Astrocyte of the spinal cord (primary cell): ENCODE data around the gene TKT.
A peak's percentile ranks its signal among the peaks of the same experiment; 100 is the strongest.

Experiments used
- DNase-seq: peaks from one replicate; pipeline ENCODE4 v3.0.0; 2011; ENCODE audit warnings: low read depth, low spot score
- H3K4me3 ChIP-seq: 2 replicates; pipeline ENCODE4 v1.5.1; 2011; ENCODE audit warnings: low read depth, mild to moderate bottlenecking, low read length, moderate library complexity
- in situ Hi-C: cut with HindIII; loops from 2 replicates; pipeline ENCODE4 v1.10.0; 2017; ENCODE audit warnings: low sequenced_read_pairs
- TF ChIP-seq, protein P1 (sequence below): IDR thresholded peaks from 2 replicates; pipeline ENCODE4 v1.5.1; 2012; ENCODE audit warnings: low read depth, mild to moderate bottlenecking, low read length, inconsistent platforms

The TKT gene

DNA sequence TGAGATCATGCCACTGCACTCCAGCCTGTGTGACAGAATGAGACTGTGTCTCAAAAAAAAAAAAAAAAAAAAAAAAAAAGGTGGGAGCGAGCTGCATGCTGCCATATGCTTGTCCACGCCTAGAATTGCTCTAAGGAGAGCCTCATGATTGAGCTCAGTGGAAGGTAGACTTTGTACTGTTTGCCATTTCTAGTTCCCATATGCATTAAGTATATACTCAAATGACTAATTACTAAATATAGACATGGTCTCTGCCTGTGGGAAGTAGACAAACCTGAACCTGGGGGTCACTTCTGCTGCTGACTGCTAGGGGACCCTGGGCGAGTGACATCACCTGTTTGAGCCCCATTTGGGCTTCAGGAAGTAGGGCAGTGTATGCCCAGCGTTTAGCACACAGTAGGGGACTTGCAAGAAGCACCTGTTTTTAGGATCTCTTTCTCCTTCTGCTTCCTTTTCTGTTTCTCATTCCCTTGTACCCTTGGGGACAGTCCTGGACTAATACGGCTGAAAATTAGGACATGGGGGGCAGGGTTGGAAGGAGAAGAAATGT is 67.6 kb downstream of the TKT start:
- DNase-seq: no peak
- in situ Hi-C loops: no loop called here
- TF ChIP-seq, protein P1, sequence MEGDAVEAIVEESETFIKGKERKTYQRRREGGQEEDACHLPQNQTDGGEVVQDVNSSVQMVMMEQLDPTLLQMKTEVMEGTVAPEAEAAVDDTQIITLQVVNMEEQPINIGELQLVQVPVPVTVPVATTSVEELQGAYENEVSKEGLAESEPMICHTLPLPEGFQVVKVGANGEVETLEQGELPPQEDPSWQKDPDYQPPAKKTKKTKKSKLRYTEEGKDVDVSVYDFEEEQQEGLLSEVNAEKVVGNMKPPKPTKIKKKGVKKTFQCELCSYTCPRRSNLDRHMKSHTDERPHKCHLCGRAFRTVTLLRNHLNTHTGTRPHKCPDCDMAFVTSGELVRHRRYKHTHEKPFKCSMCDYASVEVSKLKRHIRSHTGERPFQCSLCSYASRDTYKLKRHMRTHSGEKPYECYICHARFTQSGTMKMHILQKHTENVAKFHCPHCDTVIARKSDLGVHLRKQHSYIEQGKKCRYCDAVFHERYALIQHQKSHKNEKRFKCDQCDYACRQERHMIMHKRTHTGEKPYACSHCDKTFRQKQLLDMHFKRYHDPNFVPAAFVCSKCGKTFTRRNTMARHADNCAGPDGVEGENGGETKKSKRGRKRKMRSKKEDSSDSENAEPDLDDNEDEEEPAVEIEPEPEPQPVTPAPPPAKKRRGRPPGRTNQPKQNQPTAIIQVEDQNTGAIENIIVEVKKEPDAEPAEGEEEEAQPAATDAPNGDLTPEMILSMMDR: no peak
- no peak overlapping the region for H3K4me3 ChIP-seq

DNA sequence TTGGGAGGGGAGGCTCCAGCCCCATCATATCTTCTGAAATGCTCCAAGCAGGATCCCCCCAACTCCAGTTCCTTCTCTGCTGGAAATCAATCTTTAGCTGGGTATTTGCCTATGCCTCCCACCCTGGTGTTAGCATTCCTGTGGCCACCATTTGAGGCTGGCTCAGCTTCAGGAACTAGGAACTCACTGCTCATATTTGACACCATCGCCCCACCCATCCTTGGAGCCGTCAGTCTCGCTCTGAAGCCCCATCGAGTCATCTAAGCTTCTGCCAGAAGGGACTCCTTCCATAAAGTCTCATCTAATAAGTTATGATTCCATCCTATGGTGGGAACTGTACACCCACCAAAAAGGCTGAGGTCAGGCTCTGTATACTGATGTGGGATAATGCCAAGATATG is 68.4 kb downstream of the TKT start:
- in situ Hi-C loops: no loop called here
- DNase-seq: peak; percentile 26

DNA sequence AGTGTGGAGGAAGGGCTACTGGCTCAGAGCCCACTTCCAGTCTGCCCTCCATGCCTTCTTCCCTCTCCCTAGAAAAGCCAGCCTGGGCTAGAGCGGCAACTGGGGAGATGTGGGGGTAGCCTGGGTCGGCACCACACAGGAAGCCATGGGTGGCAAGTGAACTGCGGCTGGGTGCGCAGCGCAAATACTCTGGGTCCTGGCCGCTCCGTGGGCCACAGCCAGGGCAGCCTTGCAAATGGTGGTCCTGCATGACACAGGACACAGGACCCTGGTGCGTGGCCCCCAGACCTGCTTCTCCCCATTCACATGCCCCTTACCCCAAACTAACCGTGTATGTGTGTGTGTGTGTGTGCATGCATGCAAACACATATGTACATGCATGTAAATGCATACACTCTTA is 69.1 kb downstream of the TKT start:
- DNase-seq: no peak
- TF ChIP-seq, protein P1: no peak
- in situ Hi-C loops: no loop called here
- no peak overlapping the region for H3K4me3 ChIP-seq

More for the DNA sequence above, 68.4 kb downstream of the TKT start:
- TF ChIP-seq, protein P1: no peak
- H3K4me3 ChIP-seq: no peak overlapping the region

DNA sequence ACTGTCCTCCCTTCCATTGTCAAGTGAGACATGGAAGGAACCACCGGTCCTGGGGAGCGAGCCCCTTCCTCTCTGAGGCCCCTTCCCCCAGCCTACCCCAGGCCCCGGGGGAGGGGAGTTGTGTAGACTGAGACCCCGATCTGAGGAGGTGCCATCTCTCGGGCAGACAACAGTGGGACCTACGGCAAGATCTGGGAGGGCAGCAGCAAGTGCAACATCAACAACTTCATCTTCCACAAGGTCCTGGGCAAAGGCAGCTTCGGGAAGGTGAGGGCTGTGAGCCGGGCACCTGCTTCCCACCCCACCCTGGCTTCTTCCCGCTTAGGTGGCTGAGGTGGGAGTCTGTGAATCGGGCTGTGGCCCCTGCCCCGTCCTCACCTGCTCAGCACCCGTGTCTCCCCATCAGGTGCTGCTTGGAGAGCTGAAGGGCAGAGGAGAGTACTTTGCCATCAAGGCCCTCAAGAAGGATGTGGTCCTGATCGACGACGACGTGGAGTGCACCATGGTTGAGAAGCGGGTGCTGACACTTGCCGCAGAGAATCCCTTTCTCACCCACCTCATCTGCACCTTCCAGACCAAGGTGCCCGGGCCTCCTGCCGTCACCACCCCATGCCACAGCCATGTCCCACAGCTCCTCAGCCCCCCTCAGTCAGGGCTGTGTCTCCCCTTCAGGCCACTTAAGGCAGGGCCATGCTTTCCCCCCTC is 69.9 kb downstream of the TKT start:
- no peak overlapping the region for H3K4me3 ChIP-seq
- in situ Hi-C loops: no loop called here
- DNase-seq: no peak
- TF ChIP-seq, protein P1: no peak

DNA sequence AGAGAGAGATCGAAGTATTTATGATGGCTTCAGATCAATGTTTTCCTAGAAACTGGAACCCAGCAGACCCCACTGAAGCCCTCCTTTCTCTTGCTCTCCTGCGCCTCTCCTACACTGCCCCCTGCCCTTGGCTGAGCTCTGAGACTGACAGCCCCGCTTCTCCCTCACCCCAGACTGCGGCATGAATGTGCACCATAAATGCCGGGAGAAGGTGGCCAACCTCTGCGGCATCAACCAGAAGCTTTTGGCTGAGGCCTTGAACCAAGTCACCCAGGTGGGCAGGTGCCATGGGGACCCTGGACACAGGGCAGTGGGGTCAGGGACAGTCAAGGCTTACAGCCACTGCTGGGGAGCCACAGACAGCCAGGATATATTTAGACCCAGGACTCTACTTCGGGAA is 71.1 kb downstream of the TKT start:
- DNase-seq: no peak
- no peak overlapping the region for H3K4me3 ChIP-seq
- TF ChIP-seq, protein P1: no peak
- in situ Hi-C loops: no loop called here

DNA sequence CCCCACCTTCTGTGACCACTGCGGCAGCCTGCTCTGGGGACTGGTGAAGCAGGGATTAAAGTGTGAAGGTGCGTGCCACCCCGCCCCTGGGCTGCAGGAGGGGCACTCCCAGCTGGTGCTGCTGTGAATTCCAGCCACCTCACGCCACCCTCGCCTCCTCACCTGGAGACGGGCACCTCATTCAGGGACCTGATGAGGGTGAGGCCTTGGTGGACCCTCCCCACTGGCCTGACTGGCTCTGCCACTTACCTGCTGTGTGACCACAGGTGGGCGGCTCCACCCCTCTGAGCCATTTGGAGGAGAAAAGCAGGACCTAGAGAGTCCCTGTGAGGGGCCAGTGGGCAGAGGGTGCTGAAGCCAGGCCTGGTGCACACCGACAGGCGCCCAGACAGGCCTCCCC is 72.3 kb downstream of the TKT start:
- TF ChIP-seq, protein P1: no peak
- no peak overlapping the region for H3K4me3 ChIP-seq
- in situ Hi-C loops: no loop called here
- no peak for DNase-seq
